ENCODE data around the gene KIF5A. TPM values are rescaled to one million over a fixed set of nuclear protein-coding genes. Genes with fewer than 3 reads are reported as not detected.
"Not testable (repeated sequence)": the region's sequence is repeated elsewhere in the genome, so short reads cannot be mapped to it uniquely, and the experiment has no call there.

The KIF5A gene
- total RNA-seq, 4 donors from 2014 or later: 1.9 to 4.8 (median 2.9) TPM

GRCh38 chr12:57586832-57587429 is 37.1 kb downstream of the KIF5A start:
- Histone ChIP-seq H3K27ac (no peak overlapping the region), H3K4me3 (no peak overlapping the region), H3K36me3 (no peaks in the 10 kb centered on the region), H3K4me1 (peaks cover 0 to 11% (median 7%) of the 10 kb centered on the region in 4 donors), H3K9me3 (no peaks in the 10 kb centered on the region), H3K27me3 (no peaks in the 10 kb centered on the region)
- 83% methylated on average over 3 of the region's 3 CpGs for WGBS, 2 donors
- no peak for TF ChIP-seq POLR2A (IDR thresholded peaks at IDR 0.05)
- TF ChIP-seq EP300 (IDR thresholded peaks at IDR 0.05): no peak
- TF ChIP-seq CTCF (IDR thresholded peaks at IDR 0.05): no peak
- no peak for DNase-seq (ENCODE audit: low spot score in 2 of 2)

GRCh38 chr12:57588951-57589610 is 39.2 kb downstream of the KIF5A start:
- not testable (repeated sequence) for H3K9me3 ChIP-seq; H3K36me3 ChIP-seq; H3K27ac ChIP-seq; H3K27me3 ChIP-seq; DNase-seq (ENCODE audit: low spot score in 2 of 2); H3K4me3 ChIP-seq
- H3K4me1 ChIP-seq: peaks cover 0 to 25% (median 9%) of the 10 kb centered on the region in 4 donors
- 89 to 90% methylated on average over 15 of the region's 15 CpGs for WGBS, 2 donors

GRCh38 chr12:57590479-57590863 is 40.6 kb downstream of the KIF5A start:
- Histone ChIP-seq H3K27me3 (no peaks in the 10 kb centered on the region), H3K36me3 (peaks cover 0 to 15% (median 0%) of the 10 kb centered on the region in 3 donors), H3K27ac (peak overlapping the region; percentile 55 to 90 (median 86)), H3K9me3 (no peaks in the 10 kb centered on the region), H3K4me1 (peaks cover 0 to 25% (median 9%) of the 10 kb centered on the region in 4 donors), H3K4me3 (peak overlapping the region; percentile 70 to 91 (median 82))
- WGBS, 2 donors: 10 to 11% methylated on average over 2 of the region's 2 CpGs
- DNase-seq (ENCODE audit: low spot score in 2 of 2): no peak
- TF ChIP-seq POLR2A (IDR thresholded peaks at IDR 0.05) (no peak), EP300 (IDR thresholded peaks at IDR 0.05) (no peak), CTCF (IDR thresholded peaks at IDR 0.05) (no peak)

- Histone ChIP-seq H3K36me3 (peaks cover 0 to 21% (median 0%) of the 10 kb centered on the region in 3 donors), H3K4me1 (peaks cover 0 to 25% (median 9%) of the 10 kb centered on the region in 4 donors), H3K27me3 (no peaks in the 10 kb centered on the region), H3K4me3 (peak within 1 kb of the TSS; percentile 70 to 91 (median 82)), H3K9me3 (no peaks in the 10 kb centered on the region), H3K27ac (peak within 1 kb of the TSS; percentile 55 to 90 (median 86))
- TF ChIP-seq CTCF (IDR thresholded peaks at IDR 0.05) (no peak), POLR2A (IDR thresholded peaks at IDR 0.05) (peak in 1 of 2 donors; percentile 50), EP300 (IDR thresholded peaks at IDR 0.05) (peak; percentile 9 to 63)
- 3% methylated on average over 31 to 32 of the region's 69 CpGs for WGBS, 2 donors
- peak; percentile 65 for DNase-seq (ENCODE audit: low spot score in 2 of 2)
Observed at GRCh38 chr12:57590864-57591781, 41.3 kb downstream of the KIF5A start, which contains the start of gene PIP4K2C. PIP4K2C (plus strand) TSS chr12:57591192; CDS start chr12:57591290, 98 bp downstream.

GRCh38 chr12:57591782-57592325 is 42.0 kb downstream of the KIF5A start:
- WGBS, 2 donors: 43 to 44% methylated on average over 10 of the region's 10 CpGs
- Histone ChIP-seq H3K27ac (peak overlapping the region in 3 of 4 donors; percentile 83 to 90 (median 88)), H3K4me1 (peaks cover 0 to 25% (median 9%) of the 10 kb centered on the region in 4 donors), H3K27me3 (no peaks in the 10 kb centered on the region), H3K9me3 (no peaks in the 10 kb centered on the region), H3K4me3 (peak overlapping the region; percentile 70 to 91 (median 82)), H3K36me3 (peaks cover 0 to 26% (median 0%) of the 10 kb centered on the region in 3 donors)
- DNase-seq (ENCODE audit: low spot score in 2 of 2): no peak
- TF ChIP-seq CTCF (IDR thresholded peaks at IDR 0.05) (no peak), EP300 (IDR thresholded peaks at IDR 0.05) (no peak), POLR2A (IDR thresholded peaks at IDR 0.05) (no peak)
